ENCODE results near the gene GSK3A.

The GSK3A gene

GRCh38 chr19:42245231-42245630 is 2.8 kb upstream of the GSK3A start:
- DNase-seq (ENCODE audit: low spot score) (no peak), ATAC-seq (ENCODE audit: low read depth) (no peak)
- H3K27me3 ChIP-seq (ENCODE audit: insufficient read depth, poor library complexity, severe bottlenecking) = no peaks in the 10 kb centered on the region
- H3K27ac ChIP-seq (ENCODE audit: poor library complexity, severe bottlenecking) = peak overlapping the region; percentile 96
- no peak overlapping the region for H3K4me3 ChIP-seq (ENCODE audit: severe bottlenecking)
- TF ChIP-seq CTCF (IDR thresholded peaks at IDR 0.05; ENCODE audit: poor library complexity, severe bottlenecking) = no peak
- peaks cover 32% of the 10 kb centered on the region for H3K36me3 ChIP-seq (ENCODE audit: low read depth)
- peaks cover 8% of the 10 kb centered on the region for H3K4me1 ChIP-seq (ENCODE audit: insufficient read depth, poor library complexity, severe bottlenecking)
- H3K9me3 ChIP-seq (ENCODE audit: severe bottlenecking) = no peaks in the 10 kb centered on the region

GRCh38 chr19:42244347-42245220 is 2.2 kb upstream of the GSK3A start:
- peaks cover 32% of the 10 kb centered on the region for H3K36me3 ChIP-seq (ENCODE audit: low read depth)
- H3K27me3 ChIP-seq (ENCODE audit: insufficient read depth, poor library complexity, severe bottlenecking) = no peaks in the 10 kb centered on the region
- H3K4me3 ChIP-seq (ENCODE audit: severe bottlenecking) = peak overlapping the region; percentile 96
- H3K9me3 ChIP-seq (ENCODE audit: severe bottlenecking) = no peaks in the 10 kb centered on the region
- peaks cover 8% of the 10 kb centered on the region for H3K4me1 ChIP-seq (ENCODE audit: insufficient read depth, poor library complexity, severe bottlenecking)
- DNase-seq (ENCODE audit: low spot score) (peak; percentile 88), ATAC-seq (ENCODE audit: low read depth) (peak; percentile 43)
- peak overlapping the region; percentile 96 for H3K27ac ChIP-seq (ENCODE audit: poor library complexity, severe bottlenecking)
- peak; percentile 81 for TF ChIP-seq CTCF (IDR thresholded peaks at IDR 0.05; ENCODE audit: poor library complexity, severe bottlenecking)

GRCh38 chr19:42242069-42242511 is 312 bp downstream of the GSK3A start:
- peak overlapping the region; percentile 96 for H3K4me3 ChIP-seq (ENCODE audit: severe bottlenecking)
- ATAC-seq (ENCODE audit: low read depth) = no peak
- peaks cover 8% of the 10 kb centered on the region for H3K4me1 ChIP-seq (ENCODE audit: insufficient read depth, poor library complexity, severe bottlenecking)
- no peak for DNase-seq (ENCODE audit: low spot score)
- H3K27ac ChIP-seq (ENCODE audit: poor library complexity, severe bottlenecking) = peak overlapping the region; percentile 96
- no peak for TF ChIP-seq CTCF (IDR thresholded peaks at IDR 0.05; ENCODE audit: poor library complexity, severe bottlenecking)
- H3K27me3 ChIP-seq (ENCODE audit: insufficient read depth, poor library complexity, severe bottlenecking) = no peaks in the 10 kb centered on the region
- peaks cover 35% of the 10 kb centered on the region for H3K36me3 ChIP-seq (ENCODE audit: low read depth)
- no peaks in the 10 kb centered on the region for H3K9me3 ChIP-seq (ENCODE audit: severe bottlenecking)

- no peaks in the 10 kb centered on the region for H3K9me3 ChIP-seq (ENCODE audit: severe bottlenecking)
- H3K4me1 ChIP-seq (ENCODE audit: insufficient read depth, poor library complexity, severe bottlenecking) = peaks cover 8% of the 10 kb centered on the region
- DNase-seq (ENCODE audit: low spot score) (no peak), ATAC-seq (ENCODE audit: low read depth) (no peak)
- H3K4me3 ChIP-seq (ENCODE audit: severe bottlenecking) = peak overlapping the region; percentile 96
- TF ChIP-seq CTCF (IDR thresholded peaks at IDR 0.05; ENCODE audit: poor library complexity, severe bottlenecking) = no peak
- H3K36me3 ChIP-seq (ENCODE audit: low read depth) = peaks cover 36% of the 10 kb centered on the region
- H3K27ac ChIP-seq (ENCODE audit: poor library complexity, severe bottlenecking) = peak overlapping the region; percentile 96
- H3K27me3 ChIP-seq (ENCODE audit: insufficient read depth, poor library complexity, severe bottlenecking) = no peaks in the 10 kb centered on the region
Measured at GRCh38 chr19:42241279-42241678, 1.1 kb downstream of the GSK3A start.

Measured in RWPE2 (cell line).